NCI-H2171 (cell line): ENCODE results near the gene PI4KB.

ENCODE experiments used
- DNase-seq: peaks from one replicate; lab custom pipeline; 2025; lab: John Stamatoyannopoulos, UW

PI4KB gene

GRCh38 chr1:151346082-151346768, 19.0 kb upstream of the PI4KB start:
- no peak for DNase-seq

GRCh38 chr1:151344291-151344690, 17.1 kb upstream of the PI4KB start:
- no peak for DNase-seq

GRCh38 chr1:151343587-151343986, 16.4 kb upstream of the PI4KB start:
- no peak for DNase-seq

GRCh38 chr1:151342569-151342968, 15.4 kb upstream of the PI4KB start:
- DNase-seq = no peak

GRCh38 chr1:151342021-151342420, 14.8 kb upstream of the PI4KB start:
- DNase-seq = no peak

- peak; percentile 60 for DNase-seq
These were observed 13.9 kb upstream of the PI4KB start for GRCh38 chr1:151340870-151341754.

GRCh38 chr1:151336556-151336955, 9.3 kb upstream of the PI4KB start:
- DNase-seq = no peak

- DNase-seq = no peak
These were observed 7.6 kb upstream of the PI4KB start for GRCh38 chr1:151334822-151335221.

GRCh38 chr1:151327903-151328674, 873 bp upstream of the PI4KB start:
- DNase-seq = no peak

GRCh38 chr1:151326619-151327222, 495 bp downstream of the PI4KB start:
- DNase-seq = peak; percentile 19

GRCh38 chr1:151325646-151326429, 1.4 kb downstream of the PI4KB start:
- no peak for DNase-seq

GRCh38 chr1:151325231-151325630, 2.0 kb downstream of the PI4KB start:
- DNase-seq = no peak

- DNase-seq = no peak
These were observed 2.8 kb downstream of the PI4KB start for GRCh38 chr1:151324390-151324930.

GRCh38 chr1:151318975-151319374, 8.2 kb downstream of the PI4KB start:
- no peak for DNase-seq

GRCh38 chr1:151315565-151316235, 11.5 kb downstream of the PI4KB start:
- no peak for DNase-seq

GRCh38 chr1:151314137-151314875, 12.9 kb downstream of the PI4KB start:
- no peak for DNase-seq

- DNase-seq = no peak
These were observed 13.7 kb downstream of the PI4KB start for GRCh38 chr1:151313501-151313900.

GRCh38 chr1:151312826-151313225, 14.4 kb downstream of the PI4KB start:
- DNase-seq = no peak

GRCh38 chr1:151312411-151312810, 14.8 kb downstream of the PI4KB start:
- no peak for DNase-seq
